ENCODE results near the gene GFRA4.
A peak's percentile ranks its signal among the peaks of the same experiment; 100 is the strongest.

The GFRA4 gene

GRCh38 chr20:3670945-3671344, 7.7 kb upstream of the GFRA4 start:
- Histone ChIP-seq H3K36me3 (ENCODE audit: control insufficient read depth, insufficient read depth, low read length) (no peaks in the 10 kb centered on the region), H3K27me3 (ENCODE audit: control insufficient read depth, insufficient read depth, low read length) (peaks cover 38% of the 10 kb centered on the region), H3K9ac (ENCODE audit: low read length) (no peak overlapping the region)

GRCh38 chr20:3670511-3670910, 7.3 kb upstream of the GFRA4 start:
- H3K27ac ChIP-seq (ENCODE audit: low read depth, low read length) = no peak overlapping the region
- no peak overlapping the region for H3K9ac ChIP-seq (ENCODE audit: low read length)
- no peaks in the 10 kb centered on the region for H3K9me3 ChIP-seq (ENCODE audit: control insufficient read depth, insufficient read depth, low read depth, low read length)
- no peaks in the 10 kb centered on the region for H3K36me3 ChIP-seq (ENCODE audit: control insufficient read depth, insufficient read depth, low read length)
- no peak overlapping the region for H3K4me3 ChIP-seq (ENCODE audit: low read depth, low read length)
- H3K4me1 ChIP-seq (ENCODE audit: control insufficient read depth, insufficient read depth, low read length) = peaks cover 13% of the 10 kb centered on the region; the same call in 1 of the 2 replicates
- H3K27me3 ChIP-seq (ENCODE audit: control insufficient read depth, insufficient read depth, low read length) = peaks cover 35% of the 10 kb centered on the region

More at GRCh38 chr20:3670945-3671344, 7.7 kb upstream of the GFRA4 start:
- Histone ChIP-seq H3K9me3 (ENCODE audit: control insufficient read depth, insufficient read depth, low read depth, low read length) (no peaks in the 10 kb centered on the region), H3K4me3 (ENCODE audit: low read depth, low read length) (no peak overlapping the region), H3K4me1 (ENCODE audit: control insufficient read depth, insufficient read depth, low read length) (peaks cover 12% of the 10 kb centered on the region; the same call in 1 of the 2 replicates), H3K27ac (ENCODE audit: low read depth, low read length) (no peak overlapping the region)

- no peaks in the 10 kb centered on the region for H3K9me3 ChIP-seq (ENCODE audit: control insufficient read depth, insufficient read depth, low read depth, low read length)
- H3K36me3 ChIP-seq (ENCODE audit: control insufficient read depth, insufficient read depth, low read length) = no peaks in the 10 kb centered on the region
- no peak overlapping the region for H3K4me3 ChIP-seq (ENCODE audit: low read depth, low read length)
- peaks cover 29% of the 10 kb centered on the region for H3K27me3 ChIP-seq (ENCODE audit: control insufficient read depth, insufficient read depth, low read length)
- peaks cover 13% of the 10 kb centered on the region; the same call in 1 of the 2 replicates for H3K4me1 ChIP-seq (ENCODE audit: control insufficient read depth, insufficient read depth, low read length)
- no peak overlapping the region for H3K27ac ChIP-seq (ENCODE audit: low read depth, low read length)
- no peak overlapping the region for H3K9ac ChIP-seq (ENCODE audit: low read length)
These were observed 6.6 kb upstream of the GFRA4 start for GRCh38 chr20:3669710-3670367.

GRCh38 chr20:3667434-3668037, 4.3 kb upstream of the GFRA4 start:
- Histone ChIP-seq H3K27me3 (ENCODE audit: control insufficient read depth, insufficient read depth, low read length) (peaks cover 31% of the 10 kb centered on the region), H3K9me3 (ENCODE audit: control insufficient read depth, insufficient read depth, low read depth, low read length) (no peaks in the 10 kb centered on the region), H3K27ac (ENCODE audit: low read depth, low read length) (no peak overlapping the region), H3K4me3 (ENCODE audit: low read depth, low read length) (no peak overlapping the region), H3K4me1 (ENCODE audit: control insufficient read depth, insufficient read depth, low read length) (peaks cover 13% of the 10 kb centered on the region; the same call in 1 of the 2 replicates), H3K36me3 (ENCODE audit: control insufficient read depth, insufficient read depth, low read length) (no peaks in the 10 kb centered on the region), H3K9ac (ENCODE audit: low read length) (no peak overlapping the region)

GRCh38 chr20:3663858-3664257, 659 bp upstream of the GFRA4 start:
- no peaks in the 10 kb centered on the region for H3K36me3 ChIP-seq (ENCODE audit: control insufficient read depth, insufficient read depth, low read length)
- H3K4me3 ChIP-seq (ENCODE audit: low read depth, low read length) = no peak overlapping the region
- H3K27me3 ChIP-seq (ENCODE audit: control insufficient read depth, insufficient read depth, low read length) = peaks cover 47% of the 10 kb centered on the region
- no peak overlapping the region for H3K9ac ChIP-seq (ENCODE audit: low read length)
- H3K9me3 ChIP-seq (ENCODE audit: control insufficient read depth, insufficient read depth, low read depth, low read length) = no peaks in the 10 kb centered on the region
- peaks cover 12% of the 10 kb centered on the region for H3K4me1 ChIP-seq (ENCODE audit: control insufficient read depth, insufficient read depth, low read length)
- no peak overlapping the region for H3K27ac ChIP-seq (ENCODE audit: low read depth, low read length)

GRCh38 chr20:3661814-3662665, 1.2 kb downstream of the GFRA4 start:
- Histone ChIP-seq H3K27ac (ENCODE audit: low read depth, low read length) (no peak overlapping the region), H3K4me1 (ENCODE audit: control insufficient read depth, insufficient read depth, low read length) (peaks cover 12% of the 10 kb centered on the region), H3K27me3 (ENCODE audit: control insufficient read depth, insufficient read depth, low read length) (peaks cover 47% of the 10 kb centered on the region), H3K9me3 (ENCODE audit: control insufficient read depth, insufficient read depth, low read depth, low read length) (no peaks in the 10 kb centered on the region), H3K9ac (ENCODE audit: low read length) (no peak overlapping the region), H3K36me3 (ENCODE audit: control insufficient read depth, insufficient read depth, low read length) (no peaks in the 10 kb centered on the region), H3K4me3 (ENCODE audit: low read depth, low read length) (no peak overlapping the region)

- peaks cover 10% of the 10 kb centered on the region for H3K4me1 ChIP-seq (ENCODE audit: control insufficient read depth, insufficient read depth, low read length)
- H3K9me3 ChIP-seq (ENCODE audit: control insufficient read depth, insufficient read depth, low read depth, low read length) = no peaks in the 10 kb centered on the region
- H3K36me3 ChIP-seq (ENCODE audit: control insufficient read depth, insufficient read depth, low read length) = no peaks in the 10 kb centered on the region
- H3K27me3 ChIP-seq (ENCODE audit: control insufficient read depth, insufficient read depth, low read length) = peaks cover 47% of the 10 kb centered on the region
- H3K4me3 ChIP-seq (ENCODE audit: low read depth, low read length) = peak overlapping the region; percentile 50
- no peak overlapping the region for H3K9ac ChIP-seq (ENCODE audit: low read length)
- H3K27ac ChIP-seq (ENCODE audit: low read depth, low read length) = no peak overlapping the region
These were observed 2.0 kb downstream of the GFRA4 start for GRCh38 chr20:3661060-3661813.

- Histone ChIP-seq H3K27me3 (ENCODE audit: control insufficient read depth, insufficient read depth, low read length) (peaks cover 47% of the 10 kb centered on the region), H3K9me3 (ENCODE audit: control insufficient read depth, insufficient read depth, low read depth, low read length) (no peaks in the 10 kb centered on the region), H3K4me3 (ENCODE audit: low read depth, low read length) (peak overlapping the region; percentile 50), H3K4me1 (ENCODE audit: control insufficient read depth, insufficient read depth, low read length) (peaks cover 7% of the 10 kb centered on the region), H3K27ac (ENCODE audit: low read depth, low read length) (no peak overlapping the region), H3K9ac (ENCODE audit: low read length) (no peak overlapping the region), H3K36me3 (ENCODE audit: control insufficient read depth, insufficient read depth, low read length) (no peaks in the 10 kb centered on the region)
These were observed 2.7 kb downstream of the GFRA4 start for GRCh38 chr20:3660262-3661059.

- Histone ChIP-seq H3K4me3 (ENCODE audit: low read depth, low read length) (no peak overlapping the region), H3K27ac (ENCODE audit: low read depth, low read length) (no peak overlapping the region), H3K27me3 (ENCODE audit: control insufficient read depth, insufficient read depth, low read length) (peaks cover 47% of the 10 kb centered on the region), H3K9me3 (ENCODE audit: control insufficient read depth, insufficient read depth, low read depth, low read length) (no peaks in the 10 kb centered on the region), H3K4me1 (ENCODE audit: control insufficient read depth, insufficient read depth, low read length) (peaks cover 7% of the 10 kb centered on the region), H3K36me3 (ENCODE audit: control insufficient read depth, insufficient read depth, low read length) (no peaks in the 10 kb centered on the region), H3K9ac (ENCODE audit: low read length) (no peak overlapping the region)
These were observed 3.5 kb downstream of the GFRA4 start for GRCh38 chr20:3659492-3660261.
